ENCODE measurements around the gene RUNDC3A. TPM values are rescaled to one million over a fixed set of nuclear protein-coding genes. Genes with fewer than 3 reads are reported as not detected.

RUNDC3A gene
- total RNA-seq, 2 experiments from 2014 or later: 0.08 to 0.16 TPM

- Mint-ChIP-seq H3K27me3 (peaks cover 48% of the 10 kb centered on the region), H3K36me3 (no peaks in the 10 kb centered on the region), H3K27ac (no peak overlapping the region), H3K9me3 (no peaks in the 10 kb centered on the region), H3K4me3 (no peak overlapping the region), H3K4me1 (peaks cover 5% of the 10 kb centered on the region)
- DNase-seq: no peak
These were observed 1.8 kb downstream of the RUNDC3A start for GRCh38 chr17:44310188-44310587.

GRCh38 chr17:44310609-44311376 is 2.4 kb downstream of the RUNDC3A start:
- Mint-ChIP-seq H3K4me1 (peaks cover 10% of the 10 kb centered on the region), H3K36me3 (no peaks in the 10 kb centered on the region), H3K27ac (no peak overlapping the region), H3K4me3 (no peak overlapping the region), H3K9me3 (no peaks in the 10 kb centered on the region), H3K27me3 (peaks cover 53% of the 10 kb centered on the region)
- DNase-seq: no peak

- peaks cover 16% of the 10 kb centered on the region for H3K4me1 Mint-ChIP-seq
- H3K36me3 Mint-ChIP-seq: no peaks in the 10 kb centered on the region
- no peak overlapping the region for H3K4me3 Mint-ChIP-seq
- peaks cover 53% of the 10 kb centered on the region for H3K27me3 Mint-ChIP-seq
- H3K9me3 Mint-ChIP-seq: no peaks in the 10 kb centered on the region
- no peak for DNase-seq
- H3K27ac Mint-ChIP-seq: no peak overlapping the region
These were observed 3.3 kb downstream of the RUNDC3A start for GRCh38 chr17:44311562-44312181.

- no peak for DNase-seq
- Mint-ChIP-seq H3K36me3 (peaks cover 4% of the 10 kb centered on the region), H3K4me1 (peaks cover 14% of the 10 kb centered on the region), H3K4me3 (no peak overlapping the region), H3K9me3 (no peaks in the 10 kb centered on the region), H3K27ac (no peak overlapping the region), H3K27me3 (peaks cover 53% of the 10 kb centered on the region)
These were observed 4.1 kb downstream of the RUNDC3A start for GRCh38 chr17:44312396-44313104.

DNA sequence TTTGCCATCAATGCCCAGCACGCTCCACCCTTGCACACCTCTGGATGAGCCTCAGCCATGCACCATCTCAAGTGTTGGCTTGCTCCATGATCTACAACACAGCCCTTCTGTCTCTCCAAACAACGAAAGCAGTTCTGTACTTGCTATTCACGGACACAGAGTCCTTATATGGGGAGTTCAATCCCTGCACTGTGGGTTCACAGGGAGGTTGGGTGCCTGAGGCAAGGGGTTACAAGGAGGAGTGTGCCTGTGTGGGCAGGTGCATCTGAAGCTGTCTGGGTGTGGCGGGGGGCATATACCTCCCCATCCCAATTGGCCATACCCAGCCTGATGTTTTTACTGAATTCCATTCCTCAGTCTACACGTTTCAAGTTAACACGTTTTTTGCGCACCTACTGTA is 5.6 kb downstream of the RUNDC3A start:
- no peak for DNase-seq

GRCh38 chr17:44314524-44314868 is 6.1 kb downstream of the RUNDC3A start:
- no peaks in the 10 kb centered on the region for H3K9me3 Mint-ChIP-seq
- H3K4me1 Mint-ChIP-seq: peaks cover 12% of the 10 kb centered on the region
- no peak for DNase-seq
- peaks cover 54% of the 10 kb centered on the region for H3K27me3 Mint-ChIP-seq
- H3K4me3 Mint-ChIP-seq: no peak overlapping the region
- H3K27ac Mint-ChIP-seq: no peak overlapping the region
- H3K36me3 Mint-ChIP-seq: peaks cover 8% of the 10 kb centered on the region

More for the DNA sequence above, 5.6 kb downstream of the RUNDC3A start:
- Mint-ChIP-seq H3K36me3 (peaks cover 5% of the 10 kb centered on the region), H3K27me3 (peaks cover 54% of the 10 kb centered on the region), H3K4me3 (no peak overlapping the region), H3K4me1 (peaks cover 14% of the 10 kb centered on the region), H3K27ac (no peak overlapping the region), H3K9me3 (no peaks in the 10 kb centered on the region)

GRCh38 chr17:44314869-44315661 is 6.7 kb downstream of the RUNDC3A start:
- peak overlapping the region; percentile 63 for H3K4me3 Mint-ChIP-seq
- peaks cover 10% of the 10 kb centered on the region for H3K36me3 Mint-ChIP-seq
- H3K27me3 Mint-ChIP-seq: peaks cover 54% of the 10 kb centered on the region
- H3K4me1 Mint-ChIP-seq: peaks cover 12% of the 10 kb centered on the region
- H3K9me3 Mint-ChIP-seq: no peaks in the 10 kb centered on the region
- no peak overlapping the region for H3K27ac Mint-ChIP-seq
- peak; percentile 69 for DNase-seq

GRCh38 chr17:44315760-44316731 is 7.6 kb downstream of the RUNDC3A start:
- no peak for DNase-seq
- H3K4me3 Mint-ChIP-seq: peak overlapping the region; percentile 63
- peaks cover 10% of the 10 kb centered on the region for H3K36me3 Mint-ChIP-seq
- peak overlapping the region; percentile 4 for H3K27ac Mint-ChIP-seq
- no peaks in the 10 kb centered on the region for H3K9me3 Mint-ChIP-seq
- H3K4me1 Mint-ChIP-seq: peaks cover 12% of the 10 kb centered on the region
- peaks cover 54% of the 10 kb centered on the region for H3K27me3 Mint-ChIP-seq

DNA sequence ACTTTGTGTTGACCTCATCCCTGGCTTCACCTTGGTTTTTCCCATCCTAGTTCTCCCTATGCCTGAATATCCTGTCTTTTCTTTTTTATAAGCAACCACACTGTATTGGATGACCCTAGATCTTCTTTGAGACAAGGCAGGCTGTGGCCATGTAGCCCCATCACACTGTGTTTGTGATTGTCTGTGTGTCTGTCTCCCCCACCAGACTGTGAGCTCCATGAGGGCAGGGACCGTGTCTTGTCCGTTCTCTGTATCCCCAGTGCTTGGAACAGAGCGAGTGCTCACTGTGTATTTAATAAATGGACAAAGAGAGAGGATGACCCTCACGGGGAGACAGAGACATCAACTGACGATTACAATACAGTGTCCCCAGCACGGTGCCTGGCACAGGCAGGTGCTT is 9.1 kb downstream of the RUNDC3A start:
- no peak for DNase-seq
- H3K36me3 Mint-ChIP-seq: peaks cover 10% of the 10 kb centered on the region
- H3K9me3 Mint-ChIP-seq: no peaks in the 10 kb centered on the region
- H3K27me3 Mint-ChIP-seq: peaks cover 49% of the 10 kb centered on the region
- H3K27ac Mint-ChIP-seq: no peak overlapping the region
- H3K4me3 Mint-ChIP-seq: no peak overlapping the region
- peaks cover 16% of the 10 kb centered on the region for H3K4me1 Mint-ChIP-seq

DNA sequence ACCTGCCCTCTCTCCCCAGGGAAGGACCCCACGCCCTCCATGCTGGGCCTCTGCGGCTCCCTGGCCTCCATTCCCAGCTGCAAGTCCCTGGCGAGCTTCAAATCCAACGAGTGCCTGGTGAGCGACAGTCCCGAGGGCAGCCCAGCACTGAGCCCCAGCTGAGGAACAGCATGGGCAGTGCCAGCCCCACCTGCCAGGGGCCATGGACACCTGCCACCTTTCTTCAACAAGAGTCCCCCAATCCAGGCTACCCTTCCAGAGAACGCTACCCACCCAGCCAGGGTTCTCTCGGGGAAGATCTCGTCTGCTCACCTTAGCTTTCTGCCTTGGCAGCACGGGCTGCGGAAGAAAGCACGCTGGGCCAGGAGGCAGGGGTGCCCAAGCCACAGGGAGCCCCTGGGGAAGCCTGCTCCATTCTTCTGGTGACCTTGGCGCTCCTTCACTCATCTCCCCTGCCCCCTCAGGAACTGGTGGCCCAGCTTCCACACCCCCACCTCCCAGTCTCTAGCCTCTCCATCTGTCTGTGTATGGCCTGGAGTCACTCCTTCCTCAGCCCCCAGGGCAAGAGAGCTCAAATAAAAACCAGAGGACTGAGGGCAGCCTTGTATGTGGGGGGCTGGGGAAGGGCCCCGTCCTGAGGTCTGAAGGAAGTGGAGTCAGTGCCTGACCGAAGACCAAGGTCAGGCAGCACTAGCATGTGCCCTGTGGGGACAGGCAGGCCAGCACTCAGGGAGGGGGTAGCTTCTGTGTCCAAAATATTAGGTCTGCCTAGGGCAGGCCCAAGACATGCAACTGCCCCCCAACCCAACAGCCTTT is 9.9 kb downstream of the RUNDC3A start:
- H3K4me1 Mint-ChIP-seq: peaks cover 19% of the 10 kb centered on the region
- H3K27ac Mint-ChIP-seq: no peak overlapping the region
- H3K9me3 Mint-ChIP-seq: no peaks in the 10 kb centered on the region

DNA sequence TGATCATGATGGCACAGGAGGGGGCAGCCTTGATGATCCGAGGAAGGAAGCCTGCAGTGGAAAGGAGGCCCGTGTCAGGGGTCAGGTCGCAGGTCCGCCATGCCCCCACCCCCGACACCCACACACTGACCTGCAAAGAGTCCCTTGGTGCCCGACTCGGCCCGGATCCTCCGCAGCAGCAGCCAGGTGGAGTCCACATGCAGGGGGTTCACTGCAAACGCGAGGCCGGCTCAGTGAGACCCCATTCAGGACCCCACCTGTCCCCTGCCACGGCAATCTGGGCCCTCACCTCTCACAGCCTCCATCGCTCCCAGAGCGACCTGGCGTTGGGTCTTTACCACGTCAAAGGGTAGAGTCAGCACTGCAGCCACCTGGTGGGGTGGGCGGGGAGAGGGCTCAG is 11.7 kb downstream of the RUNDC3A start:
- Mint-ChIP-seq H3K27ac (no peak overlapping the region), H3K9me3 (no peaks in the 10 kb centered on the region), H3K4me3 (no peak overlapping the region), H3K36me3 (peaks cover 21% of the 10 kb centered on the region), H3K4me1 (peaks cover 22% of the 10 kb centered on the region), H3K27me3 (peaks cover 28% of the 10 kb centered on the region)
- DNase-seq: no peak

More for the DNA sequence above, 9.9 kb downstream of the RUNDC3A start:
- peaks cover 43% of the 10 kb centered on the region for H3K27me3 Mint-ChIP-seq
- no peak for DNase-seq
- H3K4me3 Mint-ChIP-seq: no peak overlapping the region
- peaks cover 12% of the 10 kb centered on the region for H3K36me3 Mint-ChIP-seq

DNA sequence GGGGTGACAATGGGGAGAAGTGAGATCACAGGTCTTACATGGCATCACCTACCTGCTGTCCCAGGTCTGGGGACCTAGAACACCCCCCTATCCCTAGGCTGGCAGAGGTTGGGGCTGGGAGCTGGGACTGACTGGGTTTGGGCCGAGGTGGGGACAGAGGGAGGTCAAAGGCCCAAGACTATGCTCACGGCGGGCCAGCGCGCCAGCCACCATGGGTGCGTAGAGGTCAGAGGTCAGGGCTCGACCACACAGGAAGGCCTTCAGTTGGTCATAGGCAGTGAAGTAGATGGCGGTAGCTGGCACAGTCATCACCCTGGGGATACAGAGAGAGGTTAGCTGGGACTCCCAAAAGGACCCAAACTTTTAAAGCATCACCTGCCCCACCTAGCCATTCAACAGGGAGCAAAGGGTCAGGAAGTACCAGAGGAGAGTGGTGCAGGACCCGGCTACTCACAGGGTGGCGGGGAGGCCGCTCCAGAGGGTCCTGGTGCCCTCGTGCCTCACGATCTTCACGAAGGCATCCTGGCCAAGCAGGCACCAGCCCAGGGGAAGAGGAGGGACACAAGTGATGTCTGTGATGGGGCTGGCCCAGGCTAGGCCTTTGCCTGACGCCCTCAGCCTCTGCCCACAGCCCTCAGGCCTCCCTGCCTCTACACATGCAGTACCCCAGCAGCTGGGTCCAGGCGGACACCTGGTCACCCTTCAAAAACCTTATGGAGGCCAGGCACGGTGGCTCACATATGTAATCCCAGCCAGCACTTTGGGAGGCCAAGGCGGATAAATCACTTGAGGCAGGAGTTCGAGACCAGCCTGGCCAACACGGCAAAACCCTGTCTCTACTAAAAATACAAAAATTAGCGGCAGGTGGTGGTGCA is 13.1 kb downstream of the RUNDC3A start:
- Mint-ChIP-seq H3K9me3 (no peaks in the 10 kb centered on the region), H3K4me3 (no peak overlapping the region), H3K36me3 (peaks cover 23% of the 10 kb centered on the region), H3K4me1 (peaks cover 15% of the 10 kb centered on the region), H3K27ac (no peak overlapping the region), H3K27me3 (peaks cover 16% of the 10 kb centered on the region)
- no peak for DNase-seq
